ENCODE data around the gene NOS1AP. TPM values are rescaled to one million over a fixed set of nuclear protein-coding genes. Genes with fewer than 3 reads are reported as not detected.

The NOS1AP gene
- total and polyA plus RNA-seq, 2 donors from 2014 or later: 0.47 to 10.7 TPM

- Histone ChIP-seq H3K36me3 (ENCODE audit: control insufficient read depth in 2 of 3, insufficient read depth in 3 of 3, low read length in 3 of 3) (no peaks in the 10 kb centered on the region), H3K9me3 (ENCODE audit: control insufficient read depth in 2 of 3, insufficient read depth in 1 of 3, low read length in 3 of 3) (no peaks in the 10 kb centered on the region), H3K4me3 (ENCODE audit: low read length in 3 of 3) (no peak overlapping the region), H3K27me3 (ENCODE audit: control insufficient read depth, insufficient read depth, low read length) (no peaks in the 10 kb centered on the region), H3K9ac (ENCODE audit: low read length in 3 of 3) (no peak overlapping the region), H3K27ac (ENCODE audit: low read depth in 2 of 2, low read length in 2 of 2) (no peak overlapping the region), H3K4me1 (ENCODE audit: control insufficient read depth in 2 of 3, insufficient read depth in 2 of 3, low read depth in 1 of 3, low read length in 3 of 3) (peaks cover 0 to 3% (median 1%) of the 10 kb centered on the region in 3 donors)
- TF ChIP-seq, protein P1, sequence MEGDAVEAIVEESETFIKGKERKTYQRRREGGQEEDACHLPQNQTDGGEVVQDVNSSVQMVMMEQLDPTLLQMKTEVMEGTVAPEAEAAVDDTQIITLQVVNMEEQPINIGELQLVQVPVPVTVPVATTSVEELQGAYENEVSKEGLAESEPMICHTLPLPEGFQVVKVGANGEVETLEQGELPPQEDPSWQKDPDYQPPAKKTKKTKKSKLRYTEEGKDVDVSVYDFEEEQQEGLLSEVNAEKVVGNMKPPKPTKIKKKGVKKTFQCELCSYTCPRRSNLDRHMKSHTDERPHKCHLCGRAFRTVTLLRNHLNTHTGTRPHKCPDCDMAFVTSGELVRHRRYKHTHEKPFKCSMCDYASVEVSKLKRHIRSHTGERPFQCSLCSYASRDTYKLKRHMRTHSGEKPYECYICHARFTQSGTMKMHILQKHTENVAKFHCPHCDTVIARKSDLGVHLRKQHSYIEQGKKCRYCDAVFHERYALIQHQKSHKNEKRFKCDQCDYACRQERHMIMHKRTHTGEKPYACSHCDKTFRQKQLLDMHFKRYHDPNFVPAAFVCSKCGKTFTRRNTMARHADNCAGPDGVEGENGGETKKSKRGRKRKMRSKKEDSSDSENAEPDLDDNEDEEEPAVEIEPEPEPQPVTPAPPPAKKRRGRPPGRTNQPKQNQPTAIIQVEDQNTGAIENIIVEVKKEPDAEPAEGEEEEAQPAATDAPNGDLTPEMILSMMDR (IDR thresholded peaks at IDR 0.05; ENCODE audit: borderline replicate concordance, extremely low read depth, insufficient read depth): no peak
- DNase-seq (no peak), FAIRE-seq (no peak)
- intact Hi-C loops (cut with DNase I): no loop called here
Observed at GRCh38 chr1:162222730-162223129, 153.2 kb downstream of the NOS1AP start.

DNA sequence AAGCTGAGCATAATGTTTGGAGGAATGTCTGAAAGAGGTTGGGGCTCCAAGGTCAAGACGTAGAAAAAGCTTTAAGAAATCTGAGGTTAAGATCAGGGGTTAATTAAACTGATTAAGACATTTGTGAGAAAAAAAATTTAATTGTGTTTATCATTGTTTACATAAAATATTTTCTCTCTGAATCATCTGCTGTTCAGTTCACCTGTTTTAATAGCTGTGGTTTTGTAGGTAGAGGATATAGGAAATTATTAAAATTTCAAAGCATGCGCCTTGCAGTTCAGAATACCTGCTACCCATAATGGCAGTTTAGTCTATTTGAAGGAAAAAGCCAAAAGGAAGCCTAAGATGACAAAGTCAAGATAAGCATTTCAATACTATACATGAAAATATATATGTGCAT, 154.0 kb downstream of the NOS1AP start:
- Histone ChIP-seq H3K9ac (ENCODE audit: low read length in 3 of 3) (no peak overlapping the region), H3K27ac (ENCODE audit: low read depth in 2 of 2, low read length in 2 of 2) (no peak overlapping the region), H3K4me3 (ENCODE audit: low read length in 3 of 3) (no peak overlapping the region), H3K9me3 (ENCODE audit: control insufficient read depth in 2 of 3, insufficient read depth in 1 of 3, low read length in 3 of 3) (no peaks in the 10 kb centered on the region), H3K36me3 (ENCODE audit: control insufficient read depth in 2 of 3, insufficient read depth in 3 of 3, low read length in 3 of 3) (no peaks in the 10 kb centered on the region), H3K4me1 (ENCODE audit: control insufficient read depth in 2 of 3, insufficient read depth in 2 of 3, low read depth in 1 of 3, low read length in 3 of 3) (peaks cover 0 to 3% (median 0%) of the 10 kb centered on the region in 3 donors), H3K27me3 (ENCODE audit: control insufficient read depth, insufficient read depth, low read length) (no peaks in the 10 kb centered on the region)
- FAIRE-seq (no peak), DNase-seq (no peak)
- TF ChIP-seq, protein P1 (IDR thresholded peaks at IDR 0.05; ENCODE audit: borderline replicate concordance, extremely low read depth, insufficient read depth): no peak
- intact Hi-C loops (cut with DNase I): no loop called here

- Histone ChIP-seq H3K36me3 (ENCODE audit: control insufficient read depth in 2 of 3, insufficient read depth in 3 of 3, low read length in 3 of 3) (no peaks in the 10 kb centered on the region), H3K27me3 (ENCODE audit: control insufficient read depth, insufficient read depth, low read length) (no peaks in the 10 kb centered on the region), H3K9me3 (ENCODE audit: control insufficient read depth in 2 of 3, insufficient read depth in 1 of 3, low read length in 3 of 3) (no peaks in the 10 kb centered on the region), H3K4me3 (ENCODE audit: low read length in 3 of 3) (no peak overlapping the region), H3K9ac (ENCODE audit: low read length in 3 of 3) (no peak overlapping the region), H3K4me1 (ENCODE audit: control insufficient read depth in 2 of 3, insufficient read depth in 2 of 3, low read depth in 1 of 3, low read length in 3 of 3) (peaks cover 0 to 3% (median 0%) of the 10 kb centered on the region in 3 donors), H3K27ac (ENCODE audit: low read depth in 2 of 2, low read length in 2 of 2) (no peak overlapping the region)
- TF ChIP-seq, protein P1 (IDR thresholded peaks at IDR 0.05; ENCODE audit: borderline replicate concordance, extremely low read depth, insufficient read depth): no peak
- no peak for DNase-seq
- intact Hi-C loops (cut with DNase I): no loop called here
- FAIRE-seq: no peak
Observed at GRCh38 chr1:162224267-162224666, 154.8 kb downstream of the NOS1AP start.

DNA sequence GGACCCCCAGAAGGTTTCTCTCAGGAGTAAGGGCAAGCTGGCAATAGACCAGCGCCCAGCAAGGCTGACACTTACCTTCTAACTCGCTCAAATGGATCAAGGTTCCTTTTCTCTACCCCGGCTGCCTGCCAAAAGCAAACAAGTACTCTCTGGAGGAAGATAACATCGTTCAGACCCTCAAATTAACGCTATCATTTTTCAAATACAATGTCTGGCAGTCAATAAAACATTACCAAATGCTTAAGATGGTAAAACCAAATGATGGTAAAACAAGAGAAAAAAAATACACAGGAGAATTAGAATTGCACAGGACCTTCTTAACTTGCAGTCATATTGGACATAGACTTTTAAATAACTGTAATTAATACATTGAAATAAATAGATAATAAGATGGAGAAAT, 159.1 kb downstream of the NOS1AP start:
- no peaks in the 10 kb centered on the region for H3K36me3 ChIP-seq (ENCODE audit: control insufficient read depth in 2 of 3, insufficient read depth in 3 of 3, low read length in 3 of 3)
- no peak overlapping the region for H3K9ac ChIP-seq (ENCODE audit: low read length in 3 of 3)
- intact Hi-C loops (cut with DNase I): no loop called here
- H3K27ac ChIP-seq (ENCODE audit: low read depth in 2 of 2, low read length in 2 of 2): no peak overlapping the region
- H3K4me3 ChIP-seq (ENCODE audit: low read length in 3 of 3): no peak overlapping the region
- DNase-seq: no peak
- no peaks in the 10 kb centered on the region for H3K9me3 ChIP-seq (ENCODE audit: control insufficient read depth in 2 of 3, insufficient read depth in 1 of 3, low read length in 3 of 3)
- no peak for FAIRE-seq
- TF ChIP-seq, protein P1 (IDR thresholded peaks at IDR 0.05; ENCODE audit: borderline replicate concordance, extremely low read depth, insufficient read depth): no peak
- H3K27me3 ChIP-seq (ENCODE audit: control insufficient read depth, insufficient read depth, low read length): no peaks in the 10 kb centered on the region
- H3K4me1 ChIP-seq (ENCODE audit: control insufficient read depth in 2 of 3, insufficient read depth in 2 of 3, low read depth in 1 of 3, low read length in 3 of 3): peaks cover 0 to 5% (median 2%) of the 10 kb centered on the region in 3 donors
